Sigmoid colon (tissue), 4 donors: ENCODE results near the gene CTDP1.

Experiments used
- EP300 ChIP-seq, 4 donors: sonication (generic); formaldehyde crosslinking; IDR thresholded peaks; one replicate each; pipeline ENCODE4 v1.6.1; 2017; ENCODE audit warnings: antibody characterized with exemption in 4 of 4
- POLR2A ChIP-seq, 2 donors: fragments of 450-650 bp; IDR thresholded peaks; one replicate each; pipeline ENCODE4 v1.6.1; 2016; ENCODE audit warnings: antibody characterized with exemption in 2 of 2, mild to moderate bottlenecking in 2 of 2, moderate library complexity in 2 of 2
- POLR2AphosphoS5 ChIP-seq, 4 donors: sonication (generic); formaldehyde crosslinking; IDR thresholded peaks; one replicate each; pipeline ENCODE4 v1.6.1; 2017; ENCODE audit warnings: antibody characterized with exemption in 4 of 4
- TF ChIP-seq, protein P1 (sequence below), 4 experiments: fragments of 450-650 bp in 3 of 4; fragments of 200-600 bp in 1 of 4; IDR thresholded peaks; one replicate each; pipeline ENCODE4 v1.5.1; 2016 to 2019; ENCODE audit warnings: antibody characterized with exemption in 4 of 4, mild to moderate bottlenecking in 3 of 4, moderate library complexity in 2 of 4

DNA sequence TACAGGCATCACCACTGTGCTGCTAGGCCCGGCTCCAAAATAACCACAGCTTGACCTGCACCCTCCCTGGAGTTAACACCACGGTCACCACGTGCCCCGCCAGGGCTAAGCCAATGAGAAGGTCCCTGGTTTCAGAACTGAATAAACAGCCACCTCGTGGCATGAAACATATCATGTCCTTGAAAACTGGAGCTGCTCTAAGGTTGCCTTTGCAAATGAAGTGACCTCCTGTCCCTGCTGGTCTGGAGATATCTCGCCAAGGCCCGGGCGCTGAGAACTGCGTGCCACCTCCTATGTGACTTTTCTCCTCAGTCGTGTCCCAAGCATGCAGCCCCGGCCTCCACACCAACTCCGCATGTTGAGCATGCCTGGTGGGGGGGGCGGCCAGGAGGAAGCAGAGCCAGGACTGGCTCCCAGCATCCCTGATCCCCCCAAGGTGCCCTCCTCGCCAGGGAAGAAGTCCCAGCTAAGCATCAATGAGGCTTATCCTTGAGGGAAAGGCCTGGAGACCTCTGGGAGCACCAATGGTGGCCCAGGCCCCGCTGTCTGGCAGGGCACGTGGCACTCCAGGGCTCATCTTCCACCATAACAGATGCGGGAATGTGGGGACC is 101.8 kb downstream of the CTDP1 start:
- TF ChIP-seq, protein P1, sequence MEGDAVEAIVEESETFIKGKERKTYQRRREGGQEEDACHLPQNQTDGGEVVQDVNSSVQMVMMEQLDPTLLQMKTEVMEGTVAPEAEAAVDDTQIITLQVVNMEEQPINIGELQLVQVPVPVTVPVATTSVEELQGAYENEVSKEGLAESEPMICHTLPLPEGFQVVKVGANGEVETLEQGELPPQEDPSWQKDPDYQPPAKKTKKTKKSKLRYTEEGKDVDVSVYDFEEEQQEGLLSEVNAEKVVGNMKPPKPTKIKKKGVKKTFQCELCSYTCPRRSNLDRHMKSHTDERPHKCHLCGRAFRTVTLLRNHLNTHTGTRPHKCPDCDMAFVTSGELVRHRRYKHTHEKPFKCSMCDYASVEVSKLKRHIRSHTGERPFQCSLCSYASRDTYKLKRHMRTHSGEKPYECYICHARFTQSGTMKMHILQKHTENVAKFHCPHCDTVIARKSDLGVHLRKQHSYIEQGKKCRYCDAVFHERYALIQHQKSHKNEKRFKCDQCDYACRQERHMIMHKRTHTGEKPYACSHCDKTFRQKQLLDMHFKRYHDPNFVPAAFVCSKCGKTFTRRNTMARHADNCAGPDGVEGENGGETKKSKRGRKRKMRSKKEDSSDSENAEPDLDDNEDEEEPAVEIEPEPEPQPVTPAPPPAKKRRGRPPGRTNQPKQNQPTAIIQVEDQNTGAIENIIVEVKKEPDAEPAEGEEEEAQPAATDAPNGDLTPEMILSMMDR (IDR thresholded peaks at IDR 0.05) = no peak
- TF ChIP-seq POLR2A (IDR thresholded peaks at IDR 0.05) (no peak), POLR2AphosphoS5 (IDR thresholded peaks at IDR 0.05) (no peak), EP300 (IDR thresholded peaks at IDR 0.05) (no peak)
